ENCODE results near the gene CCN5.
A peak's percentile ranks its signal among the peaks of the same experiment; 100 is the strongest.

CCN5 gene

GRCh38 chr20:44678242-44678641, 36.9 kb upstream of the CCN5 start:
- Histone ChIP-seq H3K79me2 (ENCODE audit: low read length) (no peaks in the 10 kb centered on the region), H2AFZ (ENCODE audit: low read depth, low read length) (no peak overlapping the region), H3K9me3 (ENCODE audit: insufficient read depth, low read length) (no peaks in the 10 kb centered on the region), H3K27me3 (ENCODE audit: low read depth, low read length) (no peaks in the 10 kb centered on the region), H3K4me2 (ENCODE audit: low read length) (no peak overlapping the region), H3K9ac (ENCODE audit: low read length) (no peak overlapping the region), H3K4me1 (ENCODE audit: low read length) (no peaks in the 10 kb centered on the region), H4K20me1 (ENCODE audit: insufficient read depth, low read length) (no peaks in the 10 kb centered on the region), H3K27ac (ENCODE audit: low read length) (no peak overlapping the region), H3K36me3 (replicated peaks; ENCODE audit: low read depth, low read length) (no peaks in the 10 kb centered on the region), H3K4me3 (ENCODE audit: low read length) (no peak overlapping the region)
- TF ChIP-seq EZH2phosphoT487 (IDR thresholded peaks at IDR 0.05; ENCODE audit: low read depth) (no peak), CTCF (IDR thresholded peaks at IDR 0.05; ENCODE audit: low read depth, low read length) (no peak)

GRCh38 chr20:44678990-44679611, 36.1 kb upstream of the CCN5 start:
- Histone ChIP-seq H3K9me3 (ENCODE audit: insufficient read depth, low read length) (no peaks in the 10 kb centered on the region), H4K20me1 (ENCODE audit: insufficient read depth, low read length) (no peaks in the 10 kb centered on the region), H3K27ac (ENCODE audit: low read length) (no peak overlapping the region), H3K4me2 (ENCODE audit: low read length) (no peak overlapping the region), H3K9ac (ENCODE audit: low read length) (no peak overlapping the region), H3K27me3 (ENCODE audit: low read depth, low read length) (no peaks in the 10 kb centered on the region), H3K4me1 (ENCODE audit: low read length) (peaks cover 5% of the 10 kb centered on the region), H3K36me3 (replicated peaks; ENCODE audit: low read depth, low read length) (no peaks in the 10 kb centered on the region), H3K79me2 (ENCODE audit: low read length) (no peaks in the 10 kb centered on the region), H2AFZ (ENCODE audit: low read depth, low read length) (no peak overlapping the region), H3K4me3 (ENCODE audit: low read length) (no peak overlapping the region)
- TF ChIP-seq EZH2phosphoT487 (IDR thresholded peaks at IDR 0.05; ENCODE audit: low read depth) (no peak), CTCF (IDR thresholded peaks at IDR 0.05; ENCODE audit: low read depth, low read length) (no peak)

DNA sequence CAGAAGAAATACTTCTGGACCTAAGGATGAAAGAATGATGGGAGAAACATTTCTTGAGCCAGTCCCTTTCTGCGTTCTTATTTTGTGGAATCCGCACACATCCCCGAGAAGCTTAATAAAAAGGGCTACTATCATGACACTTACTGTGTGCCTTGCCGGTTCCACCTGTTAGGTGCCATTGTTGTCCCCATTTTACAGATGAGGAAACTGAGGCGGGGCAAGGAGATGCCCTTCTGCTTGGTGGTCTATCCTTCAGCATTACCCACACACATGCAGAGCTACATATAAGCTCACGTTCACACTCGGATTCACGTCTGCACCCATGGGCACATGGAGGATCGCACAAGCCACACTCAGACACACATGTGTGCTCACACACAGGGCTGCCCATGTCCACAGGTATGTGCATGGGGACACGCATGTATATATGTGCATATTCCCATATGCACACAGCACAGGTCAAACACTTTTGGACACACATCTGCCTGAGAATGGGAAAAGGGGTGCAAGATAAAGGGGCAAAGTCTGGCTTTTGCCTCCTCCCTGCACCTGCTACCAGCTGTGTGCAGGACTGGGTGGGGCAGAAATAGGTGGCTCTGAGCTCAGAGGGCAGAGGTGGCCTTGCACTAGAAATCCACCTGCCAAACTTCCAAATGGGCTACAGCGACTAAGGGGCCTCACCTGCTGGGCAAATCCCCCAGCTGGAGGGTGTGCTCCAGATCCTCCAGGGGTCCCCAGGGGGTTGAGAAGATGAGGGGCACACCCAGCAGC, 33.2 kb upstream of the CCN5 start:
- Histone ChIP-seq H4K20me1 (ENCODE audit: insufficient read depth, low read length) (no peaks in the 10 kb centered on the region), H3K27ac (ENCODE audit: low read length) (no peak overlapping the region), H3K36me3 (replicated peaks; ENCODE audit: low read depth, low read length) (no peaks in the 10 kb centered on the region), H3K9ac (ENCODE audit: low read length) (no peak overlapping the region), H3K27me3 (ENCODE audit: low read depth, low read length) (peaks cover 1% of the 10 kb centered on the region), H3K4me1 (ENCODE audit: low read length) (peaks cover 8% of the 10 kb centered on the region), H3K79me2 (ENCODE audit: low read length) (no peaks in the 10 kb centered on the region), H3K4me2 (ENCODE audit: low read length) (no peak overlapping the region), H2AFZ (ENCODE audit: low read depth, low read length) (no peak overlapping the region), H3K9me3 (ENCODE audit: insufficient read depth, low read length) (no peaks in the 10 kb centered on the region), H3K4me3 (ENCODE audit: low read length) (no peak overlapping the region)
- TF ChIP-seq CTCF (IDR thresholded peaks at IDR 0.05; ENCODE audit: low read depth, low read length) (no peak), EZH2phosphoT487 (IDR thresholded peaks at IDR 0.05; ENCODE audit: low read depth) (no peak)

DNA sequence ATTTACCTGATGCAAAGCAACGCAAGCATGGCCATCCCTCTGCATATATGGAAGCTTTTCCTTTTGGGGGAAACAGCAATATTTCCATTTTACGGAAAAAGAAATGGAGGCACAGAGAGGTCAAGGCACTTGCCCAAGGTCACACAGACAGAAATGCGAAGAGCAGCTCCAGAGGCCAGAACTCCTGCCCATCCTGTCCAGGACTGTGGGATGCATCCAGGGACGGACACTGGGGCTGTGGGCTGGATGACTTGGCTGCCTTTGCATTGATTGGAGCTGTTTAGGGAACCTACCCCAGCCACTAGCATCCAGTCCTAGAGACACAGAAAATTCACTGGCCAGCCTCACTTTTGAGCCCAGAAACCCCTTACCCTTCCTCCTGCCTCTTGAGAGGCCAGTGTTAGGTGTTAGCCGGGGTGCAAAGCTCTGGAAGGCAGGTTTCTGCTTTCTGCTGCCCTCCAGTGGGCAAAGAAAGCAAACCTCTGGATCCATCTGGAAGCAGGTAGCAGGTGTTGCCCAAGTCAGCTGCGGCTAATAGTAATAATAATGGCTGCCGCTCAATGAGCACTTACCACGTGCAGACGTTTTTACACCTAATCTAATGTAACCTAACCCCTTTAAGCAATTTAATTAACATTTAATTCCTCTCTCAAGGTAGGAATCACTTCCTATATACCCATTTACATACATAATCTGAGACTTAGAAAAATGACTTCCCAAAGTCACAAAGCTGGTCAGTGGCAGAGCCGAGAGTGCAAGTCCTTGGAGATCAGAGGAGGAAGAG, 31.7 kb upstream of the CCN5 start:
- Histone ChIP-seq H3K4me2 (ENCODE audit: low read length) (peak overlapping the region; percentile 62), H3K27me3 (ENCODE audit: low read depth, low read length) (peaks cover 16% of the 10 kb centered on the region), H4K20me1 (ENCODE audit: insufficient read depth, low read length) (no peaks in the 10 kb centered on the region), H3K9ac (ENCODE audit: low read length) (no peak overlapping the region), H3K4me1 (ENCODE audit: low read length) (peaks cover 8% of the 10 kb centered on the region), H3K36me3 (replicated peaks; ENCODE audit: low read depth, low read length) (no peaks in the 10 kb centered on the region), H3K79me2 (ENCODE audit: low read length) (no peaks in the 10 kb centered on the region), H2AFZ (ENCODE audit: low read depth, low read length) (peak overlapping the region; percentile 53), H3K4me3 (ENCODE audit: low read length) (peak overlapping the region; percentile 41), H3K27ac (ENCODE audit: low read length) (no peak overlapping the region), H3K9me3 (ENCODE audit: insufficient read depth, low read length) (0 out of 2 replicates have a peak, but pooled peaks cover 5% of the 10 kb centered on the region)
- TF ChIP-seq CTCF (IDR thresholded peaks at IDR 0.05; ENCODE audit: low read depth, low read length): peak; percentile 94
- TF ChIP-seq EZH2phosphoT487 (IDR thresholded peaks at IDR 0.05; ENCODE audit: low read depth): no peak

All from OCI-LY3 (cell line).